HEK293 (cell line): ENCODE results near the gene RPS21.
A peak's percentile ranks its signal among the peaks of the same experiment; 100 is the strongest.

Source experiments
- CTCF ChIA-PET: fragments of 350-600 bp; formaldehyde crosslinking; extraction: SDS; loops from one replicate; lab custom pipeline; 2021; ENCODE audit warnings: antibody characterized with exemption; lab: Yijun Ruan, JAX
- POLR2A ChIA-PET: fragments of 300-600 bp; formaldehyde crosslinking; extraction: SDS; loops from one replicate; lab custom pipeline; 2020; ENCODE audit warnings: antibody characterized with exemption, inconsistent platforms; lab: Yijun Ruan, JAX
- H3K27ac ChIP-seq: fragments of 200-500 bp; sonication (Bioruptor generic); 2 replicates; pipeline ENCODE4 v1.5.1; 2014; ENCODE audit warnings: low read depth, low read length, control low read depth, inconsistent platforms; ENCODE audit errors: extremely low read depth
- H3K36me3 ChIP-seq, 2 experiments: fragments of 200-500 bp in 1 of 2; sonication (Bioruptor generic) in 1 of 2; 1 replicate in 1 of 2; 2 replicates in 1 of 2; pipeline ENCODE4 v1.5.1; 2014 to 2017; ENCODE audit warnings: inconsistent platforms in 2 of 2, low read length in 2 of 2; ENCODE audit not compliant: control insufficient read depth in 2 of 2, insufficient read depth in 1 of 2
- H3K4me1 ChIP-seq: fragments of 200-500 bp; sonication (Bioruptor generic); 2 replicates; pipeline ENCODE4 v1.5.1; 2014; ENCODE audit warnings: mild to moderate bottlenecking, low read length, inconsistent platforms; ENCODE audit not compliant: control insufficient read depth, insufficient read depth
- H3K4me3 ChIP-seq: 2 replicates; pipeline ENCODE4 v1.5.1; 2011; ENCODE audit warnings: low read depth, mild to moderate bottlenecking, control low read depth, low read length, moderate library complexity
- H3K9me3 ChIP-seq: fragments of 200-500 bp; sonication (Bioruptor generic); 2 replicates; pipeline ENCODE4 v1.5.1; 2014; ENCODE audit warnings: low read depth, low read length, inconsistent platforms; ENCODE audit not compliant: control insufficient read depth, insufficient read depth
- EGR2 ChIP-seq: fragments of 450-650 bp; formaldehyde crosslinking; IDR thresholded peaks from 2 replicates; pipeline ENCODE4 v1.5.1; 2016; ENCODE audit warnings: low read depth, missing biosample characterization, missing genetic modification characterization
- GLIS2 ChIP-seq: fragments of 450-650 bp; formaldehyde crosslinking; IDR thresholded peaks from 2 replicates; pipeline ENCODE4 v1.5.1; 2016; ENCODE audit warnings: missing biosample characterization, missing genetic modification characterization
- PRDM4 ChIP-seq: fragments of 450-650 bp; formaldehyde crosslinking; IDR thresholded peaks from 2 replicates; pipeline ENCODE4 v1.5.1; 2017; ENCODE audit warnings: missing biosample characterization, missing genetic modification characterization
- ZBTB17 ChIP-seq: fragments of 450-650 bp; formaldehyde crosslinking; IDR thresholded peaks from 2 replicates; pipeline ENCODE4 v1.5.1; 2016; ENCODE audit warnings: missing biosample characterization, missing genetic modification characterization
- ZBTB44 ChIP-seq: fragments of 450-650 bp; IDR thresholded peaks from 2 replicates; pipeline ENCODE4 v1.5.1; 2018; ENCODE audit warnings: missing biosample characterization, mild to moderate bottlenecking, missing genetic modification characterization
- ZBTB49 ChIP-seq: fragments of 450-650 bp; formaldehyde crosslinking; IDR thresholded peaks from 2 replicates; pipeline ENCODE4 v1.5.1; 2016; ENCODE audit warnings: missing biosample characterization, missing genetic modification characterization, low read depth
- ZBTB8A ChIP-seq: fragments of 450-650 bp; formaldehyde crosslinking; IDR thresholded peaks from 2 replicates; pipeline ENCODE4 v1.5.1; 2016; ENCODE audit warnings: missing biosample characterization, missing genetic modification characterization
- ZFP69B ChIP-seq: fragments of 450-650 bp; formaldehyde crosslinking; IDR thresholded peaks from 2 replicates; pipeline ENCODE4 v1.5.1; 2016; ENCODE audit warnings: missing biosample characterization, missing genetic modification characterization
- ZNF112 ChIP-seq: fragments of 450-650 bp; formaldehyde crosslinking; IDR thresholded peaks from 2 replicates; pipeline ENCODE4 v1.5.0; 2017; ENCODE audit warnings: missing biosample characterization, missing genetic modification characterization
- ZNF121 ChIP-seq: fragments of 450-650 bp; formaldehyde crosslinking; IDR thresholded peaks from 2 replicates; pipeline ENCODE4 v1.5.1; 2016; ENCODE audit warnings: missing biosample characterization, missing genetic modification characterization
- ZNF221 ChIP-seq: fragments of 450-650 bp; formaldehyde crosslinking; IDR thresholded peaks from 2 replicates; pipeline ENCODE4 v1.5.1; 2017; ENCODE audit warnings: missing biosample characterization, missing genetic modification characterization, borderline replicate concordance
- ZNF292 ChIP-seq: fragments of 450-650 bp; formaldehyde crosslinking; IDR thresholded peaks from 2 replicates; pipeline ENCODE4 v1.5.1; 2016; ENCODE audit warnings: low read depth, missing biosample characterization, missing genetic modification characterization, borderline replicate concordance
- ZNF324 ChIP-seq: fragments of 450-650 bp; formaldehyde crosslinking; IDR thresholded peaks from 2 replicates; pipeline ENCODE4 v1.5.1; 2016; ENCODE audit warnings: missing biosample characterization, missing genetic modification characterization
- ZNF341 ChIP-seq: fragments of 450-650 bp; formaldehyde crosslinking; IDR thresholded peaks from 2 replicates; pipeline ENCODE4; 2016; ENCODE audit warnings: low read depth, missing biosample characterization, missing genetic modification characterization
- ZNF488 ChIP-seq: fragments of 450-650 bp; formaldehyde crosslinking; IDR thresholded peaks from 2 replicates; pipeline ENCODE4 v1.5.1; 2016; ENCODE audit warnings: missing biosample characterization, missing genetic modification characterization
- ZNF529 ChIP-seq: fragments of 450-650 bp; formaldehyde crosslinking; IDR thresholded peaks from 2 replicates; pipeline ENCODE4 v1.5.1; 2017; ENCODE audit warnings: missing genetic modification characterization, missing biosample characterization; ENCODE audit not compliant: insufficient replicate concordance
- ZNF560 ChIP-seq: fragments of 450-650 bp; formaldehyde crosslinking; IDR thresholded peaks from 2 replicates; pipeline ENCODE4 v1.5.1; 2017; ENCODE audit warnings: missing biosample characterization, missing genetic modification characterization, borderline replicate concordance
- ZNF561 ChIP-seq: fragments of 450-650 bp; IDR thresholded peaks from 2 replicates; pipeline ENCODE4 v1.5.1; 2018; ENCODE audit warnings: missing biosample characterization, missing genetic modification characterization, borderline replicate concordance
- ZNF768 ChIP-seq: fragments of 450-650 bp; formaldehyde crosslinking; IDR thresholded peaks from 2 replicates; pipeline ENCODE4 v1.5.1; 2018; ENCODE audit warnings: missing biosample characterization, mild to moderate bottlenecking, missing genetic modification characterization
- ZNF777 ChIP-seq: fragments of 450-650 bp; formaldehyde crosslinking; IDR thresholded peaks from 2 replicates; pipeline ENCODE4 v1.5.1; 2017; ENCODE audit warnings: missing biosample characterization, missing genetic modification characterization, borderline replicate concordance
- ZNF843 ChIP-seq: fragments of 450-650 bp; formaldehyde crosslinking; IDR thresholded peaks from 2 replicates; pipeline ENCODE4 v1.5.1; 2016; ENCODE audit warnings: missing biosample characterization, missing genetic modification characterization
- ZSCAN23 ChIP-seq: fragments of 450-650 bp; formaldehyde crosslinking; IDR thresholded peaks from 2 replicates; pipeline ENCODE4 v1.5.1; 2016; ENCODE audit warnings: missing biosample characterization, missing genetic modification characterization
- ZSCAN30 ChIP-seq: fragments of 450-650 bp; IDR thresholded peaks from 2 replicates; pipeline ENCODE4 v1.5.1; 2018; ENCODE audit warnings: missing biosample characterization, mild to moderate bottlenecking, missing genetic modification characterization, moderate library complexity
- TF ChIP-seq, protein P1 (sequence below): fragments of 450-650 bp; formaldehyde crosslinking; conservative IDR thresholded peaks from 2 replicates; pipeline ENCODE4 v1.5.1; 2016; ENCODE audit warnings: low read depth, missing biosample characterization, missing genetic modification characterization

The RPS21 gene

DNA sequence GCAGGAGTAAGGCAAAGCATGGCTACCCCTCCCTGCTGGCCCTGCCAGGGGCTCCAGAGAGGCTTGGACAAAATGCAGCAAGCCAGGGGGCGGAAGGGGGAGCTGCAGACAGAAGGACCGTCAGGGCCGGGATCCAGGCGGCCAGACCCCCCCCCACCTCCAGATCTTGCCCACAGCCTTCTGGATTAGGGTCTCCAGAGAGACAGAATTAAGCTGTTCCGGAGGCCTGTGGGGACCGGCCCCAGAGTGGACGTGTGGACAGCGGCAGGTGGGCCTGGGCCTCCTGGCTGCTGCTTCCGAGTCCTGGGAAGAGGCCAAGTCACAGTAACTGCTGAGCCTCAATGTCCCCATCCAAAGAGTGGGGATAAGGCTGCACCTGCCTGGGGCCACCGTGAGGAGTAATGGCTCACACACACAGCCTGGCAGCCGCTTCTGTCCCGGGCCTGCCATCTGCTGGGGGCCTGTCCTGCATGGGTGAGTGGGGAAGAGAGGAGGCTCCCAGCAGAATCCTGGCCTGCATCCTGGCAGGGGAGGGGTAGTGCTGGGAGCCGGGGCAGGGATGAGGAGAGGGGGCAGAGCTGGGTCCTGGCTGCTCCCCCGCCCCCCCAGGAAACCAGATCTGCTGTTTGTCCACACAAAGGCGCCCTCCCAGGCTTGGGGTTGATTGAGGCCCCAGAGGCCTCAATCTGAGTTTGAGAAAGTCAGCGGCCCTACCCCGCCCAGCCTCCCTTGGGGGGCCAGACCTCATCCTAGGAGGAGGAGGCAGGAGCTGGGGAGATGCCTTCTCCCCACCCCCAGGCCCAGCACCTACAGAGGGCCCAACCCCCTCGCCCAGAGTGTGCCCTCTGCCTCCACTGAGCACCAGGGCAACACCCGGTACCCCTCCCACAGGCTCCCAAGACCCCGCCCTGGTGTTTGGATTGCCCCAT lies 23.6 kb upstream of the RPS21 start:
- peaks cover 14% of the 10 kb centered on the region for H3K4me1 ChIP-seq
- CTCF ChIA-PET: interaction anchor here (0.7 to 2.7 kb wide), 4 partner anchors 8 to 828 kb away, joined by 3 to 14 read pairs (median 4); no protein-coding TSS in a partner anchor
- no peak for TF ChIP-seq ZNF292 (tag by site-specific recombination)
- no peak for TF ChIP-seq ZBTB8A (tag by site-specific recombination)
- 0 out of 2 replicates have a peak, but pooled peaks have one; percentile 14 for TF ChIP-seq ZNF341
- TF ChIP-seq ZNF324: no peak
- no peak for TF ChIP-seq ZNF221 (tag by site-specific recombination)
- peak; percentile 25; the same call in 1 of the 2 replicates for TF ChIP-seq ZNF561 (tag by site-specific recombination)
- TF ChIP-seq PRDM4 (tag by site-specific recombination): no peak
- TF ChIP-seq ZSCAN30 (tag by site-specific recombination): peak; percentile 78; the same call in 1 of the 2 replicates
- no peak for TF ChIP-seq ZNF488 (tag by site-specific recombination)
- no peak for TF ChIP-seq ZFP69B (tag by site-specific recombination)
- TF ChIP-seq ZNF843 (tag by site-specific recombination): no peak
- no peak for TF ChIP-seq ZNF777 (tag by site-specific recombination)
- 0 out of 2 replicates have a peak, but pooled peaks have one; percentile 14 for TF ChIP-seq ZBTB17 (tag by site-specific recombination)
- peak; percentile 60 for TF ChIP-seq GLIS2
- no peak for TF ChIP-seq ZNF529
- TF ChIP-seq, protein P1, sequence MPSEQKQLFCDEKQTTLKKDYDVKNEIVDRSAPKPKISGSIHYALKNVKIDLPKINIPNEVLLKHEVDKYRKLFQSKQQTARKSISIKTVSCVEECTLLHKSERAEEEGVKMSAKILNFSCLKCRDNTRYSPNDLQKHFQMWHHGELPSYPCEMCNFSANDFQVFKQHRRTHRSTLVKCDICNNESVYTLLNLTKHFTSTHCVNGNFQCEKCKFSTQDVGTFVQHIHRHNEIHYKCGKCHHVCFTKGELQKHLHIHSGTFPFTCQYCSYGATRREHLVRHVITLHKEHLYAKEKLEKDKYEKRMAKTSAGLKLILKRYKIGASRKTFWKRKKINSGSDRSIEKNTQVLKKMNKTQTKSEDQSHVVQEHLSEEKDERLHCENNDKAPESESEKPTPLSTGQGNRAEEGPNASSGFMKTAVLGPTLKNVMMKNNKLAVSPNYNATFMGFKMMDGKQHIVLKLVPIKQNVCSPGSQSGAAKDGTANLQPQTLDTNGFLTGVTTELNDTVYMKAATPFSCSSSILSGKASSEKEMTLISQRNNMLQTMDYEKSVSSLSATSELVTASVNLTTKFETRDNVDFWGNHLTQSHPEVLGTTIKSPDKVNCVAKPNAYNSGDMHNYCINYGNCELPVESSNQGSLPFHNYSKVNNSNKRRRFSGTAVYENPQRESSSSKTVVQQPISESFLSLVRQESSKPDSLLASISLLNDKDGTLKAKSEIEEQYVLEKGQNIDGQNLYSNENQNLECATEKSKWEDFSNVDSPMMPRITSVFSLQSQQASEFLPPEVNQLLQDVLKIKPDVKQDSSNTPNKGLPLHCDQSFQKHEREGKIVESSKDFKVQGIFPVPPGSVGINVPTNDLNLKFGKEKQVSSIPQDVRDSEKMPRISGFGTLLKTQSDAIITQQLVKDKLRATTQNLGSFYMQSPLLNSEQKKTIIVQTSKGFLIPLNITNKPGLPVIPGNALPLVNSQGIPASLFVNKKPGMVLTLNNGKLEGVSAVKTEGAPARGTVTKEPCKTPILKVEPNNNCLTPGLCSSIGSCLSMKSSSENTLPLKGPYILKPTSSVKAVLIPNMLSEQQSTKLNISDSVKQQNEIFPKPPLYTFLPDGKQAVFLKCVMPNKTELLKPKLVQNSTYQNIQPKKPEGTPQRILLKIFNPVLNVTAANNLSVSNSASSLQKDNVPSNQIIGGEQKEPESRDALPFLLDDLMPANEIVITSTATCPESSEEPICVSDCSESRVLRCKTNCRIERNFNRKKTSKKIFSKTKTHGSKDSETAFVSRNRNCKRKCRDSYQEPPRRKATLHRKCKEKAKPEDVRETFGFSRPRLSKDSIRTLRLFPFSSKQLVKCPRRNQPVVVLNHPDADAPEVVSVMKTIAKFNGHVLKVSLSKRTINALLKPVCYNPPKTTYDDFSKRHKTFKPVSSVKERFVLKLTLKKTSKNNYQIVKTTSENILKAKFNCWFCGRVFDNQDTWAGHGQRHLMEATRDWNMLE: no peak
- TF ChIP-seq ZNF121: no peak
- no peak for TF ChIP-seq ZNF560 (tag by site-specific recombination)
- TF ChIP-seq ZBTB49: no peak
- TF ChIP-seq ZNF112 (tag by site-specific recombination): no peak
- no peak for TF ChIP-seq ZSCAN23 (tag by site-specific recombination)
- TF ChIP-seq ZBTB44 (tag by site-specific recombination): no peak
- no peak for TF ChIP-seq ZNF768 (tag by site-specific recombination)
- no peak for TF ChIP-seq EGR2

More for the DNA sequence above, 23.6 kb upstream of the RPS21 start:
- POLR2A ChIA-PET: interaction anchor here (1.1 to 1.4 kb wide), 2 partner anchors 13 to 26 kb away, joined by 3 read pairs; no protein-coding TSS in a partner anchor
- H3K27ac ChIP-seq: peak overlapping the region; percentile 22; the same call in 1 of the 2 replicates
- H3K36me3 ChIP-seq: peaks cover 0 to 14% of the 10 kb centered on the region in 2 experiments; a peak in 1 of 3 replicates
- no peaks in the 10 kb centered on the region for H3K9me3 ChIP-seq
- no peak overlapping the region for H3K4me3 ChIP-seq
